AG10803 (cell line): ENCODE measurements around the gene DAZ4.
"Not testable (repeated sequence)": the region's sequence is repeated elsewhere in the genome, so short reads cannot be mapped to it uniquely, and the experiment has no call there.

Source experiments
- DNase-seq: peaks from one replicate; pipeline ENCODE4 v3.0.0; 2010; ENCODE audit warnings: low read depth
- H3K4me3 ChIP-seq: 2 replicates; pipeline ENCODE4 v1.5.1; 2011; ENCODE audit warnings: mild to moderate bottlenecking, low read length, control low read depth

Gene DAZ4

DNA sequence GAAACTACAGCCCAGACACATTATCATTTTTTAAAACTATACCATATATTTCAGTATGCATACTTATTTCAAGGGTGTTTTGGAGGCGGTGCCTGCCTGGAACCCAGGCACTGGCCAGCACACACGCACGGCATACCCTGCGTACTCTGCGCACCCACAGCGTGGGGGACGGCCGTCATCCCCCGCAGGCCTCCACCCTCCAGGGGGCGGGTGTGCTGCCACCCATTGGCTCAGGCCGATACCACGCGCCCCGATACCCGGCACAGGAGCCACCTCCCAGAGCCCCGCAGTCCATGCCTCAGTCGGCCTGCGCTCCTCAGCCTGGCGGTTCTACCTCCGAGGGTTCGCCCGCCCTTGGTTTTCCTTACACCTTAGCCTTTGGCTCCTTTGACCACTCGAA, at the start of gene DAZ4:
Gene DAZ4, plus strand, starts transcription at position 301 of the 400 bp plus-strand sequence. CDS start 208 bp downstream, outside the sequence.
- H3K4me3 ChIP-seq, DNase-seq: not testable (repeated sequence)

- not testable (repeated sequence) for DNase-seq, H3K4me3 ChIP-seq
Measured at GRCh38 chrY:24813293-24813692, 20.4 kb upstream of the DAZ4 start, which contains the start of gene DAZ3. Gene DAZ3 (minus strand): TSS chrY:24813393. CDS start chrY:24813185, 208 bp downstream.

- not testable (repeated sequence) for H3K4me3 ChIP-seq, DNase-seq
Measured at GRCh38 chrY:24821836-24822235, 11.9 kb upstream of the DAZ4 start.

DNA sequence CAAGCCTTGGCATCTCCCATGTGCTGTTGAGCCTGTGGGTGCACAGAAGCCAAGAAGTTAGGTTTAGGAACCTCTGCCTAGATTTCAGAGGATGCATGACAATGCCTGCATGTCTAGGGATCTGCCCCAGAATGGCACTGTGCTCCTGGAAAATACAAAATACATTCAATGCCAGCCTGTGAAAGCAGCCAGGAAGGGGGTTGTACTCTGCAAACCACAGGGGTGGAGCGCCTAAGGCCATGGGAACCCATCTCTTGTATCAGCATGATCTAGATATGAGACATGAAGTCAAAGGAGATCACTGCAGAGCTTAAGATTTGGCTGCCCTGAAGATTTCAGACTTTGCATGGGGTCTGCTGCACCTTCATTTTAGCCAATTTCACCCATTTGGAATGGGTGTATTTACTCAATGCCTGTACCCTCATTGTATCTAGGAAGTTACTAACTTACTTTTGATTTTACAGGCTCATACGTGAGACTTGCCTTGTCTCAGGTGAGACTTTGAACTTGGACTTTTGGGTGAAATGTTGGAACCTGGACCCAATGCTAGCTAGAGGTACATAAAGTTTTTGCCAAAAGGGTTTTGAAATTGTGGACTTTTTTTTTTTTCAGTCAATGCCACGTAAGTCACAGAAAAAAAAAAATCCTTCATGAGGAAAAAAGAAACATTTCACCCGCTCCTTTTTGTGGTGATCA, 9.4 kb upstream of the DAZ4 start:
- not testable (repeated sequence) for H3K4me3 ChIP-seq, DNase-seq

- H3K4me3 ChIP-seq, DNase-seq: not testable (repeated sequence)
Measured at GRCh38 chrY:24825069-24825468, 8.7 kb upstream of the DAZ4 start.
